ENCODE measurements around the gene HES4.
A peak's percentile ranks its signal among the peaks of the same experiment; 100 is the strongest.

The HES4 gene

DNA sequence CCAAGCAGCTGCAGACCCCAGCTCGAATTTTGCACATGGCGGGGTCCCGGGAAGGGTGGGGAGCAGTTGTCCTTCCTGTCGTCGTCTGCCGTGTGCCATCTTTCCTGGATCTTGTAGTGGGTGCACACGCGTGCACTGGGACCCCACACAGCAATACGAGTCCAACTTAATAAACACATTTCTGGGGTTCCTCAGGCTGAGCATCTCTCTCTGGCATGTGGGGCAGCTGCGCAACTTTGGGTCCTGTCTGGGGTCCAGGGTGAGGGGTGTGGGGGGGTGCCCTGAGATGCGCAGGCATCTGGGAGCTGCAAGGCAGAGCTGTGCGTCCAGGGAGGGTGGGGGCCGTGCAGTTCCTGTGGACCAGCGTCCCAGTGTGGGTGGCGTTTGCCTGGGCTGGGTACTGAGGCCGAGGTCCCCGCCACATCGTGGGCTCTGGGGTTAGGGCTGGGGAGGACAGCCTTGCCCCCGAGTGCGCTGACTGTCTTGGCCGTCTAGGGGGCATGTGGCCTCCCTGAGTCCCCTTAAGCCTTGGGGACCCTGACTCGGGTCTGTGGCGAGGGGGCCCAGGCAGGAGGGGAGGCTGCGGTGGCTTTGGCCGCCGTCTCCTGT, 34.3 kb downstream of the HES4 start:
- no peak for DNase-seq (ENCODE audit: low read depth)

DNA sequence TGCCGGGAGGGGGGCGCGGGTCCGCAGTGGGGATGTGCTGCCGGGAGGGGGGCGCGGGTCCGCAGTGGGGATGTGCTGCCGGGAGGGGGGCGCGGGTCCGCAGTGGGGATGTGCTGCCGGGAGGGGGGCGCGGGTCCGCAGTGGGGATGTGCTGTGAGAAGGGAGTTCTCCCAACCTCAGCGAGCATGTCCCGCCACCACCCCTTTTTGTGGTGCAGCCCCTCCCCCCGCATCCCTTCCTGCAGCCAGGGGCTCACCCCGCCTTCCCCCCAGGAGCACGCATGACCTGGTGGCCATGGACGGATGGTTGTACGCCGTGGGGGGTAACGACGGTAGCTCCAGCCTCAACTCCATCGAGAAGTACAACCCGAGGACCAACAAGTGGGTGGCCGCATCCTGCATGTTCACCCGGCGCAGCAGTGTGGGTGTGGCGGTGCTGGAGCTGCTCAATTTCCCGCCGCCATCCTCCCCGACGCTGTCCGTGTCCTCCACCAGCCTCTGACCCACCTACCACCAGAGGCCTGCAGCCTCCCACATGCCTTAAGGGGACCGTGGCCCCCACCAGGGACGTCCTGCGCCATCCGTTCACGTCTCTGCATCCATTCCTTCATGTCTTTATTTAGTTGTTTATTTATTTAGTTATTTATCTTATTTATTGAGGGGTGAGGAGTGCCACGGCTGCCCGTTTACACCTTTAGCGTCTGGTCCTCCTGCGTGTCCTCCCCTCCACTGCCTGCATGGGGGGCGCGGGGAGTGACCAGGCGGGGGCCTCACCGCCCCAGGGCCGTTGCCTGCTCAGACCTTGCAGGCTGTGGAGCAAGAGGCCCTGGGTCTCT, 35.0 kb downstream of the HES4 start:
- DNase-seq (ENCODE audit: low read depth) = no peak

GRCh38 chr1:963746-964525, 36.0 kb downstream of the HES4 start:
- no peak for DNase-seq (ENCODE audit: low read depth)

- no peak for DNase-seq (ENCODE audit: low read depth)
Measured at GRCh38 chr1:963301-963651, 36.6 kb downstream of the HES4 start.

GRCh38 chr1:962381-963300, 37.3 kb downstream of the HES4 start:
- no peak for DNase-seq (ENCODE audit: low read depth)

DNA sequence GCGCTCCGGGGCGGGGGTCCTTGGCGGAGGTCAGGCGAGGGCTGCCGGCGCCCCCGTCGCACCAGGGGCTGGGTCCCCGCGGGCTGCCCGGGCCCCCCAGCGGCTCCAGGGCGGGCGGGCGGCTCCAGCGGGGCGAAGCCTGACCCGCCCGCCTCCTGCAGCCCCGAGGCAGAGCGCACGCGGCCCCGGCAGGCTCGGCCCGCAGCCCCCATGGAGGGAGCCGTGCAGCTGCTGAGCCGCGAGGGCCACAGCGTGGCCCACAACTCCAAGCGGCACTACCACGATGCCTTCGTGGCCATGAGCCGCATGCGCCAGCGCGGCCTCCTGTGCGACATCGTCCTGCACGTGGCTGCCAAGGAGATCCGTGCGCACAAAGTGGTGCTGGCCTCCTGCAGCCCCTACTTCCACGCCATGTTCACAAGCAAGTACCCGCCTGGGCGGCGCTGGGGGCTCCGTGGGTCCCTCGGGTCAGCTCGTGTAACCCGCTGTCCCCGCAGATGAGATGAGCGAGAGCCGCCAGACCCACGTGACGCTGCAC, 38.7 kb downstream of the HES4 start:
- DNase-seq (ENCODE audit: low read depth) = no peak

GRCh38 chr1:960363-961131, 39.4 kb downstream of the HES4 start, which contains the start of gene KLHL17:
KLHL17 (plus strand) TSS chr1:960584; CDS start chr1:960694, 110 bp downstream.
- DNase-seq (ENCODE audit: low read depth) = no peak

GRCh38 chr1:959731-960362, 40.0 kb downstream of the HES4 start:
- DNase-seq (ENCODE audit: low read depth) = no peak

DNA sequence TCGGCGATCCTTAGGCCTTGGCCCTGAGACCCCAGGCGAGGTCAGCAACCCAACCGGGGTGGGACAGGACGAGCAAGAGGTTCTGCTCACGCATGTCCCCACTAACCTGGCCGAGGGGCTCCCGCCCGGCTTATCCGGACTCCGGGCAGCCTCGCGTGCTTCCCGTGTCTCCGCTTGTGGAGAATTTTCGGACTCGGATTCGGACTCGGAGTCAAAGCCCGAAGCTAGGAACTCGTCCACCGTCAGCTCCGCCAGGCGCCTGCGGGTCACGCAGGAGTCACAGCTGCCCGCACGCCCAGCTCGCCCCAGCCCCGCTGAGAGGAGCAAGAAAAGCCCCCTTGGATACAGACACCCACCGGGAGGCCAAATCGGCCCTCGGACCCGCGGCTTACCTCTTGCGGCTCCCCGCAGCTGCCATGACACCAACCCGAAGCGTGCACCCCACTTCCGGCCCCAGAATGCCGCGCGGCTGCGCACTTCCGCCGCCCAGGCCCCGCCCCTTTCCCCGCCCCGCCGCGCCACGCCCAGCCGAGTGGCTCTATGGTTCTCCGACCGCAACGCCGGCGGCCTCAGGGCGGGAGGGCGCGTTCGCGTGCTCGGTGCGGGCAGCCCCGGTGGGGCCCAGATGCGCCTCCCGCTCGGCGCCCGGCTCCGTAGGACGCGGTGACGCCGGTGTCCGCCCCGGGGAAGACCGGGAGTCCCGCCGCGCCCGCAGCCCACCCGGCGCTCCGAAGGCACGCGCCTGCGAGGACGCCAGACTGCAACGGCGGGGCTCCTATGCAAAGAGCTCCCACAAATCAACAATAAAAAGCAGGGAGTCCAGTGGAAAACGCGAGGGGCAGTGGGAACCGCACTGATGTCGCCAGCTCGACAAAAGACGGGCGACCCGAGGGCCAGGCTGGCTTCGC, 40.8 kb downstream of the HES4 start, which contains the start of gene NOC2L:
NOC2L (minus strand) TSS at position 434 of the 908 bp plus-strand sequence; CDS start at position 418, 16 bp downstream.
- peak; percentile 82 for DNase-seq (ENCODE audit: low read depth)

GRCh38 chr1:956636-957035, 43.3 kb downstream of the HES4 start:
- no peak for DNase-seq (ENCODE audit: low read depth)

DNA sequence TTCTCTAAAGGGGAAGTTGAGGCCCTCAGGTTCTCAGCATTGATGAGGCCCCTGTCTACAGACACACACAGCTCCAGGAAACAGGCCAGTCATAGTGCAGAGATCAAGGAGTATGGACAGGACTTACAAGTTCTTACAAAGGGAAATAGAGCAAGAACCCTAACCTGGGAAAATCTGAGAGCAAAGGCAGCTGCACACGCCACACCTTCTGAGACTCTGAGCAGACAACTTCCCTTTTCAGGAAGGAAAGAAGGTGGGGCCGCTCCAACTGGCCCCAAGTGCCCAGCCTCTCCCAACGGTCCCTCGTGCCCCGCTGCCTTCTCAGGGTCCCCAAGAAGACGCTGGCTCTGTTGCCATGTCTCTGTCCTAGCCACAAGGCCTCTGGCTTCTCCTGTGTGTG, 44.4 kb downstream of the HES4 start:
- DNase-seq (ENCODE audit: low read depth) = no peak

GRCh38 chr1:954927-955326, 45.0 kb downstream of the HES4 start:
- no peak for DNase-seq (ENCODE audit: low read depth)

GRCh38 chr1:953524-954320, 46.2 kb downstream of the HES4 start:
- no peak for DNase-seq (ENCODE audit: low read depth)

- no peak for DNase-seq (ENCODE audit: low read depth)
Measured at GRCh38 chr1:952603-953002, 47.3 kb downstream of the HES4 start.

DNA sequence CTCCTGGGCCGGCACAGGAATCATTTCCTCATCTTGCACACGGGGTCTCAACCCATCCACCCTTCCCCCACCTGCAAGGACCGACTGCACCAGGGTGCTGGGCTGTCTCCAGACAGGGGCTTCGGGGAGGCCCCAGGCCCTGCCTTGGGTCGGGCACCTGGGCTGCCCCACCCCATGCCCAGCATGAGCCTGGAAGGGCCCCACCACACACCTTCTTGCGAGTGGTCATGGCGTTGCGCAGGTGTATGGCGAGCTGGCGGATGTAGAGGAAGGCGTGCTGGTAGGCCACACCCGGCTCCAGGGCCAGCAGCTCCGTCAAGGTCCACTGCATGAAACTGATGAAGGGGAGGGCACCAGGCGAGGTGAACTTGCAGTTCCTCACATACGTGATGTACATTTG, 47.7 kb downstream of the HES4 start:
- no peak for DNase-seq (ENCODE audit: low read depth)

DNA sequence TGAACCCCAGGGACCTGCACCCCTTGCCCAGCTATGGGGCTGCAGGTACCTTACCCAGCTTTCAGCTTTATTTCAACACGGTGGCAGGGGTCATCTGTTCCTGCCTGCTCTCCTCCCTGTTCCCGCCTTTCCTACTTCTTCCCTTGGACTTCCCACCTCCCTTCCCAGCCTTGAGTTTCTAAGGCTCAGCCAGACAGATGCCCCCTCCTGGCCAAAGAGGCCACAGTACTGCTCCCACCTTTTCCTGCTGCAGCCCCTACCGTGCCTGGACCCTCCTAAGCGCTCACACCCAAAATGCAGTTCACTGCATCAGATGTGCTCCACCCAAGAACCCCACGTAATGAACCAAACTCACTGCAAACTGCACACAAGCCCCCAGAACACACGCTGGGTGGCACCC, 48.5 kb downstream of the HES4 start:
- no peak for DNase-seq (ENCODE audit: low read depth)

- no peak for DNase-seq (ENCODE audit: low read depth)
Measured at GRCh38 chr1:950881-951280, 49.0 kb downstream of the HES4 start.

GRCh38 chr1:950268-950667, 49.6 kb downstream of the HES4 start:
- no peak for DNase-seq (ENCODE audit: low read depth)
